Activated T-cell treated with anti-CD3 and anti-CD28 coated beads, Interleukin-2, amount 50 U/mL, for 48 hours (primary cell): ENCODE data around the gene ATP4B.
"Not testable (repeated sequence)": the region's sequence is repeated elsewhere in the genome, so short reads cannot be mapped to it uniquely, and the experiment has no call there.

Experiments used
- DNase-seq, 2 experiments: peaks; one replicate each; pipeline ENCODE4 v3.0.0-alpha.2; 2020

Gene ATP4B

GRCh38 chr13:113623491-113624234 lies 34.3 kb downstream of the ATP4B start:
- no peak for DNase-seq

DNA sequence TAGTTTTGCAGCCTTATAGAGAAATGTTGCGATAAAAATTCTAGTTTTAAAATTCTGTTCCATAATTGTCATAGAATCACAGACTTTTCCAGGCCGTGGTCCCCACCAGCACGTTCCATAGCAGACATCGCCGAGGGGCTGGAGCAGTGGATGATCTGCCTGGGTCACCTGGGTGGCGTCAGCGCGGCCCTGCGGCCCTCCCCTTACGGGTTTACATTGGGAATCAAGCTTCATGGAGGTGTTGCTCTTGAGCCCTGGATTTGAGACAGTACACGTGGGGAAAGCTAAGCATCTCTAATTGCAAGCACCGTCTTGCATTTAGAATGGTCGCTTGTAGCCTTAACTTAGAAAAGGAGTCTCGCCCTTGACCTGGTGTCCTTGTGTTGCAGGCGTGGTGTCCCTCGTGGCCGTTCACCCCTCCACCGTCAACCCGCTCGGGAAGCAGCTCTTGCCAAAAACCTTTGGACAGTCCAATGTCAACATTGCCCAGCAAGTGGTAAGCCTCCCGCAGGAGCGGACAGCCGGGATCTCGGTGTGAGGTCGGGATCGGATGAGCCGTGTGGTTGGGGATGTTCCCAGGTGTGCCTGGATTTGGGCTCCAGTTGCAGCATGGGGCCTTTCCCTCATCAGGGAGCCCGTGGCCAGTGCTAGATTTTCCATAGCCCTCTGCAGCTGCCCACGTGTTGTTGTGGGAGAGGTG lies 35.1 kb downstream of the ATP4B start:
- no peak for DNase-seq

- DNase-seq, result not testable (repeated sequence)
These were observed 35.9 kb downstream of the ATP4B start for GRCh38 chr13:113621986-113622550.

DNA sequence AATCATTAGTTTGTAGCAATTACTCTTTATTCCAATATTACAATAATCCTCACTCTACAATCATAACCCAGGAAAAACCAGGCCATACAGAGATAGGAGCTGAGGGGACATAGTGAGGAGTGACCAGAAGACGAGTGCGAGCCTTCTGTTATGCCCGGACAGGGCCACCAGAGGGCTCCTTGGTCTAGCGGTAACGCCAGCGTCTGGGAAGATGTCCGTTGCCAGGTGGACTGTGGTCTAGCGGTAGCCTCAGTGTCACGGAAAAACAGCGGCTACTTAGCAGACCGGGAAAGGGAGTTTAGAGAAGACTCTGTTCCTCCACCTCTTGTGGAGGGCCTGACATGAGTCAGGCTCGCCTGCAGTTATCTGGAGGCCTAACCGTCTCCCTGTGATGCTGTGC lies 36.5 kb downstream of the ATP4B start:
- DNase-seq, result not testable (repeated sequence)

DNA sequence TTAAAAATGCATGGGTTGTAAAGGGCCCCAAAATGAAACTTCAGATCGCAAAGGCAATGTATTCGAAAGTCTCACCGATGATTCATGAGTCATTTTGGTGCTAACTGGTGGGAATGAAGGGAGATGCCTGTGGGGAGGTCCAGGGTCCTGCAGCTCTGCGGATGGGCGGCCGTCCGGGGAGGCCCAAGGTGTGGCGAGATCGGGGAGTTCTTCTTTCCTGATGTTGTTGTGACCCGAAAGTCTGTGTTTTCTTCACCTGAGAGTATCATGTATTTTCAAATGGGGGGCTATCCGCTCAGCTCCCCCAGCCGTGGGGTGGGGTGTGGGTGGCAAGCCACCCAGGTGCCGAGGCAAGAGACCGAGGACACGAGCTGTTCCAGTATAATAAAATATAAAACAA lies 37.0 kb downstream of the ATP4B start:
- DNase-seq, result no peak

DNA sequence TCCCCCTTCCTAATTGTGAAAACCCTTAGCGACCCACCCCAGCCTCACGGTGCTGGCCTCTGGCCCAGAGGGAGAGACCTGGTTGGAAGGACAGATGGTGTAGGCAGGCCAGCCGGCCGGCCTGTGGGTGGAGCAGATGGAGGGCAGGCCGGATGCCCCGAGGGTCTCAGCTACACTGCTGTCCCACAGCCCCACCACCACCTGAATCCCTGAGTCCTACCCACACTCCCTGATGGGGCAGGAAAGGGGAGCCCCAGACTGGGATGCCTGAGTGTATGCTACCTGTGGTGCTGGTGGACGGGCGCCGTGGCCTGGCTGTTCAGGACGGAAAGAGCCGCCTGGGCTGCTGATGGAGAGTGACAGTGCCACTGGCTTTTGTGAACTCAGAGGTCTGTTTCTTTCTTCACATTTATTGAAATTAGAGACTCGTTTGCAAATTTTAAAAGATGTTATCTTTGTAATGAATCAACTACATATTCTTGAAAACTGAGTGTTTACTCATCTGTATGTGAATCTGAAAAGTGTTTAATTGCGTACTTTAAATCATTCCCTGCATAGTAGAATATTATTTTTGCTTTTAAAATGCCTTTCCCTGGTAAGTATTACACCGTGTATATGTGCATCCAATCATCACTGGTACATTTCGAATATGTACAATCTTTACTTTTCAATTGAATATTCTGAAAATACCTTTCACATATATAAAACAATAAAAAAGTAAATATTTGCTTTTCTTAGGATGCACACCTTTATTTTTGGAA lies 37.8 kb downstream of the ATP4B start:
- no peak for DNase-seq

DNA sequence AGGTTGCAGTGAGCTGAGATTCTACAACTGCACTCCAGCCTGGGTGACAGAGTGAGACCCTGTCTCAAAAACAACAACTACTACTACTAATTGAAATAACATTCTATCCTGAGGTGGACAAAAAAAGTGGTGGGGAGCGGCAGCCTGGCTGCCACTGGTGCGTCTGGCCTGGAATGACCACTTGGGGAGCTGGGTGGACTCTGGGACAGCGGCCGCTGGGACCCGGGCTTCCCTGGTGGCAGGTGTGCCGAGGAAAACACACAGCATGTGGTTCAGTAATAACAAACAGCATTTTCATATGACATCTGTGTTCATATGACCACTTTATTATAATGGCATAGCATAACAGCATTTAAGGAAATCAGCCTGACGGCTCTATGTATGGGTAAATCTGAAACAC lies 39.5 kb downstream of the ATP4B start:
- no peak for DNase-seq

DNA sequence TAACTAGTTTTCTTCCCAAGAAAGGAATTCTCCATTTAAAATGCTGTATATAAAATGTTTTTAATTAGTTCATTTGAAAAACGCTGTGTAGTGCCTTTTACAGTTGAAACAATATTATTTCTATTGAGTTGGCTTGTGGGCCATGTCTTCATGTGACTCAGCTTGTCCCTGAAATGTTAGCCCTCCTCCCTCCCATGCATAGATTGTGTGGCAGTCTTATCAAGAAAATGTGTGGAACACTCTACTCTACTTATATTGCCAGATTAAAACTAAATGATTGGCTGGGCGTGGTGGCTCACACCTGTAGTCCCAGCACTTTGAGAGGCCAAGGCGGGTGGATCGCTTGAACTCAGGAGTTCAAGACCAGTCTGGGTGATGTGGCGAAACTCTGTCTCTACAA lies 40.0 kb downstream of the ATP4B start:
- no peak for DNase-seq

- DNase-seq, result no peak
These were observed 40.8 kb downstream of the ATP4B start for GRCh38 chr13:113616991-113617749.

DNA sequence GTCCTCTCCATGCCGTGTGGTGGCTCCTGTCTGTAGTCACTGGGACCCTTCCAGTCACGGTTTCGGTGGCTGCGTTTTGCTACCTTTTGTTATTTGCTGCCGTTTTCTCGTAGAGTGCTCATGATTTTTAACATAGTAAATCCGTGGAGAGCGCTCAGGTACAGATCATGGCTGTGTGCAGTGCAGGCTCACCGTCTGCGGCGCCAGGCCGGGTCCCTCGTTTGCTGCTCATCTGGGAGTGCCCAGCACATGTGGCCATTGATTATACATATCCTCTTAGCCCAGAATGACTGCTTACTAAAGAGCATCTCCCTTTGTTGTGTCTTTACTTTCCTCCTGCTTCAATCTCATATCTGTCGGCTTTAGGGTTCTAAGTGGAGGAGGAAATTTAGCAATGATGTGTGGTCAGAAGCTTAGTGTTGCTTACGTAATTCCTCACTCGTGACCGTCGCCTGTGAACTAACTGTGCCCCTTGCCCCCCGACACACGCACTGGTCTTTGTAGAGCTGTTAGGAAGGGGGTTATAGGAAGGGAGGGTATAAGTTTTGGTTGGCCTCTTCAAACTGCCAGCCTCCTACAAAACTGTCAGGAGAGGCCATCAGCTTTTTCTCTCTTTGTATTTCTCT lies 41.6 kb downstream of the ATP4B start:
- no peak for DNase-seq

- DNase-seq, result no peak
These were observed 44.1 kb downstream of the ATP4B start for GRCh38 chr13:113613789-113614379.

DNA sequence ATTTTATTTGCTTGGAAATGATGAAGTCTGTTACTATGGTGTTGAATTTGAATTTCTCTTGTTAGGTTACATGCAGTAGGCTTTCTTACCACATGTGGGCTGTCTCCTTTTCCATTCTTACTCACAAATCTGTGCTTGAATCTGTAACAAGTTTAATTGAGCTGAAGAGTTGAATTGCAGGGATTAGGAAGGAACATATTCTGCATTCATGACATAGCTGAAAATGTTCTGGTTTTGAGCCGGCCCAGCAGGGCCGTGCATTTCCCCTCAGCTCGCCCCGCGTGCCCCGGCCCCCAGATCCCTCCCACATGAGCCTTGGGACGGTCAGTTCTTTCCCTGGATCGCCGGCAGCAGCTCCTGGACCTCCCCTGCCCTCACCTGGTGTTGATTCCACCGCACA lies 45.4 kb downstream of the ATP4B start:
- no peak for DNase-seq

GRCh38 chr13:113611996-113612395 lies 46.0 kb downstream of the ATP4B start:
- no peak for DNase-seq

GRCh38 chr13:113610266-113610665 lies 47.7 kb downstream of the ATP4B start:
- no peak for DNase-seq

DNA sequence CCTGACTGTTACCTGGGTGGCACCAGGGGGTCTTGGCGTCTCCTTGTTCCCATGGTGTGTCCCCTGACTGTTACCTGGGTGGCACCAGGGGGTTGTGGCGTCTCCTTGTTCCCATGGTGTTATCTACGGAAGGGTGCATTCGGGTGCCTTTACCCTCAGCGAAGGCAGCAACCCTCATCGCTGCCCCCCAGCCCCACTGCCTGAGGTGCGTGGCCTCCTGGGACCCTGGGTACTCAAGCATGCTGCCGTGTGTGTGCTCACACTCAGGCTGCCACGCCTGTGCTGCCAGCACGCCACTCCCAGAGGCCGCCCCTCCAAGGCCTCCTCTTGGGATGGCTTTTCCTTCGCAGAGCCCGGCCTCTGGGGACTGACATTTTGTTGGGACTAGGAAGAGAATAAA lies 48.4 kb downstream of the ATP4B start:
- no peak for DNase-seq

GRCh38 chr13:113608967-113609533 lies 48.9 kb downstream of the ATP4B start:
- DNase-seq, result no peak

DNA sequence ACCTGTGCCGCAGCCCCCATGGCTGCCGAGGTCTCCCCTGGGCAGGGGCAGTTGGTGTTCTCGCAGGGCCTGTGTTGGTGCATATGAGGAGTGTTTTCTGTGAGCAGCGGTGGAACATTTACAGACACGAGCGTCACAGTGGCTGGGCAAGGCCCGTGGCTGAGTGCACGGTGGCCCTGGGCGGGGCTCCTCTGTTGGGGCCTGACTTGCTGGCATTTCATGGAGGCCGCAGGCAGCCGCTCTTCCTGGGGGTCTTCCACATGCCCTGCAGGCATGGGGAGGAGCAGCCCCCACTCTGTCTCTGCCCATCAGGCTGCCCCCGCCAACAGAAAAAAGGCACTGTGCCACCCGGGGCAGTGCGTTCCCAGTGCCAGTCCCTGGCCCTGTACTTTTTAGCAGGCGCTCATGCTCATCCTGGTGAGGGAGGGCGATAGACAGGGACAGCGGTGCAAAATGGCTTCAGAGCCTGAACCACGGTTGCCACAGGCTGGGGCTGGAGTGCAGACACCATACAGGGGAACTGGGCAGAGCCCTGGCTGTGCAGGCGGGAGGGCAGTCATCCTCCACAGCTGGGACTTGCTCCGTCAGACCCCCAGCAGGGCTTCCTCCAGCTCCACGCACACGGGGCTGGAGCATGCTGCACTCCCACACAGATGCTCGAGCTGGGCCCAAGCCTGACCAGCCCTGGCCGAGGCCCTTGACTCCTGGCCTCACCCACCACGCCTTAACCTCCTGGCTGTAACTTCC lies 49.9 kb downstream of the ATP4B start:
- DNase-seq, result no peak

GRCh38 chr13:113607056-113607888 lies 50.7 kb downstream of the ATP4B start:
- DNase-seq, result no peak

DNA sequence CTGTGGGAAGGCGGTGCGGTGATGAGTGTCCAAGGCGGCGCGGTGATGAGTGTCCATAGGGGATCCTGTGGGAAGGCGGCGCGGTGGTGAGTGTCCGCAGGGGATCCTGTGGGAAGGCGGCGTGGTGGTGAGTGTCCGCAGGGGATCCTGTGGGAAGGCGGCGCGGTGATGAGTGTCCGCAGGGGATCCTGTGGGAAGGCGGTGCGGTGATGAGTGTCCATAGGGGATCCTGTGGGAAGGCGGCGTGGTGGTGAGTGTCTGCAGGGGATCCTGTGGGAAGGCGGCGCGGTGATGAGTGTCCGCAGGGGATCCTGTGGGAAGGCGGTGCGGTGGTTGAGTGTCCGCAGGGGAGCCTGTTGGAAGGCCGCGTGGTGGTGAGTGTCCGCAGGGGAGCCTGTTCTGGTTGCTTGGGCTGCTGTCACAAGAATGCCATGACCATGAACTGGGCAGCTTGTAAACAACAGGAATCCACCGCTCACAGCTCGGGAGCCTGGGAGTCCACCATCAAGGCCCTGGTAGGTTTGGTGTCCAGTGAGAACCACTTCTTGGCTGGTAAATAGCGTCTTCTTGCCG lies 52.0 kb downstream of the ATP4B start:
- DNase-seq, result no peak
